Endodermal cell (in vitro differentiated cells): ENCODE data around the gene ATP2A3. TPM values are rescaled to one million over a fixed set of nuclear protein-coding genes. Genes with fewer than 3 reads are reported as not detected.

Experiments
- DNase-seq: peaks from one replicate; pipeline ENCODE4 v3.0.0-alpha.2; 2017
- H3K27ac ChIP-seq: 2 replicates; pipeline ENCODE4 v1.5.1; 2013; ENCODE audit warnings: mild to moderate bottlenecking, low read depth, low read length, moderate library complexity
- H3K27me3 ChIP-seq: 2 replicates; pipeline ENCODE4 v1.6.1; 2013; ENCODE audit warnings: mild to moderate bottlenecking, low read length, moderate library complexity; ENCODE audit not compliant: insufficient read depth, control insufficient read depth, poor library complexity, severe bottlenecking
- H3K36me3 ChIP-seq: 2 replicates; pipeline ENCODE4 v1.7.0; 2013; ENCODE audit warnings: mild to moderate bottlenecking, low read length, moderate library complexity; ENCODE audit not compliant: control insufficient read depth, insufficient read depth
- H3K4me1 ChIP-seq: one replicate; pipeline ENCODE4 v1.7.0; 2013; ENCODE audit warnings: low read length; ENCODE audit not compliant: control insufficient read depth, insufficient read depth
- H3K4me3 ChIP-seq: 2 replicates; pipeline ENCODE4 v1.5.1; 2013; ENCODE audit warnings: mild to moderate bottlenecking, low read length, moderate library complexity
- H3K9ac ChIP-seq: 2 replicates; pipeline ENCODE4 v1.6.1; 2013; ENCODE audit warnings: mild to moderate bottlenecking, low read length, moderate library complexity; ENCODE audit not compliant: poor library complexity, severe bottlenecking; ENCODE audit errors: extremely low read depth
- H3K9me3 ChIP-seq: 2 replicates; pipeline ENCODE4 v1.6.1; 2013; ENCODE audit warnings: mild to moderate bottlenecking, low read length, moderate library complexity; ENCODE audit not compliant: control insufficient read depth
- H3K27ac Mint-ChIP-seq: 2 replicates; pipeline ENCODE4 v1.8.0; 2020; ENCODE audit warnings: mixed read lengths
- H3K27me3 Mint-ChIP-seq: 2 replicates; pipeline ENCODE4 v1.8.0; 2021; ENCODE audit warnings: mild to moderate bottlenecking, mixed read lengths; ENCODE audit not compliant: insufficient read depth
- H3K36me3 Mint-ChIP-seq: 2 replicates; pipeline ENCODE4 v1.8.0; 2020; ENCODE audit warnings: low read depth, mixed read lengths
- H3K4me1 Mint-ChIP-seq: 2 replicates; pipeline ENCODE4 v1.8.0; 2020; ENCODE audit warnings: mixed read lengths
- H3K4me3 Mint-ChIP-seq: 2 replicates; pipeline ENCODE4 v1.8.0; 2020; ENCODE audit warnings: mild to moderate bottlenecking, moderate library complexity, mixed read lengths
- H3K9me3 Mint-ChIP-seq: 2 replicates; pipeline ENCODE4 v1.8.0; 2020; ENCODE audit warnings: mild to moderate bottlenecking, mixed read lengths
- CTCF ChIP-seq: fragments of 200-600 bp; sonication (generic); conservative IDR thresholded peaks from 2 replicates; pipeline ENCODE4 v1.5.0; 2021; ENCODE audit warnings: antibody characterized with exemption, mild to moderate bottlenecking
- WGBS, 2 experiments: methylation state at CpG; one replicate each; pipeline versions ENCODE4 v1.1.5 to v1.1.7; 2013; ENCODE audit warnings: missing lambda C conversion rate in 2 of 2, mixed read lengths in 1 of 2; ENCODE audit not compliant: insufficient coverage in 1 of 2, insufficient read length in 1 of 2; 5-methylcytosine and 5-hydroxymethylcytosine counted together
- total RNA-seq, 2 donors: library from RNA; stranded (reverse); fragmentation: NEBNext Ultra II Directional in 1 of 2; extraction: Animal tissue kit (Norgen Biotek cat#: 25700) in 1 of 2; gene quantifications; 2 replicates in 1 of 2; 3 replicates in 1 of 2; pipeline ENCODE4 v1.2.1, GENCODE V29; 2021

The ATP2A3 gene
- total RNA-seq, 2 donors from 2014 or later = 1.4 to 3.7 TPM

DNA sequence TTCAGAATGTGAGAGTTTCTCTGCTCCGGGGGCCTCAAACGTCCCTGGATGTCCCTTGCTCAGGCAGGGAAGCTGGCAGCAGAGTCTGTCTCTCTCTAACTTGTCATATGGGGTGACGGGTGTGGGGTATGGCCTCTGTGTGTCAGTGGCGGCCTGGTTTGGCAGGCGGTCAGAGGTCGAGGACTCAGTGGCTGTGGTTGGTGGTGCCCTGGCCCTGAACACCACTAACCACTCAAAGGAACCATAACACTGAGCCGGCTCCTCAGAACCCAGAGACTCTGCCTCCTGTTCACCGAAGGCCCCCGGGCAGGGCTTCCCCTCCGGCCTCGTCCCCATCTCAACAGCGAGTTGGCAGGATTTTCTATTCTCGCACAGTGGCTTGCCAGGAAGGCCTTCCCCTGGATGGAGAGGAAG is 48.6 kb downstream of the ATP2A3 start:
- H3K4me3 Mint-ChIP-seq = no peak overlapping the region
- no peaks in the 10 kb centered on the region for H3K36me3 Mint-ChIP-seq
- Histone ChIP-seq H3K36me3 (no peaks in the 10 kb centered on the region), H3K4me1 (no peaks in the 10 kb centered on the region), H3K9me3 (no peaks in the 10 kb centered on the region), H3K9ac (no peak overlapping the region), H3K27me3 (no peaks in the 10 kb centered on the region), H3K27ac (no peak overlapping the region), H3K4me3 (no peak overlapping the region)
- DNase-seq = no peak
- 84 to 91% methylated on average over 7 to 13 of the region's 13 CpGs for WGBS, 2 experiments
- no peaks in the 10 kb centered on the region for H3K27me3 Mint-ChIP-seq
- H3K9me3 Mint-ChIP-seq = no peaks in the 10 kb centered on the region
- no peaks in the 10 kb centered on the region for H3K4me1 Mint-ChIP-seq
- TF ChIP-seq CTCF = no peak
- no peak overlapping the region for H3K27ac Mint-ChIP-seq

DNA sequence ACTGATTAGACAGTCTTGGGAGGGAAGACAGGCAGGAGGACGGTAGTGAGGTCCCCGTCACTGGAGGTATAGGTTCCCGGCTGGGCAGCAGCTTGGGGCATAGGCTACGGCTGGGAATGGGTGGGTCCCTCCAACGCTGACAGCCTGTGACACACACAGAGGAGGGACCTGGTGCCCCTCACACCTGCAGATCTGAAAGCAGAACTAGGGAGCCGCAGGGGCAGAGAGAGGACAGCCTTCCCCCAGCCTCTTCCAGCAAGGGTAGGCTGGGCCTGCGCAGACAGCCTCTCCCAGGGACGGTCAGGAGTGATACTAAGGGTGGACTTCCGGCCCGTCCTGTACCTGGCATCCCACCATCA is 49.9 kb downstream of the ATP2A3 start:
- H3K9me3 ChIP-seq = no peaks in the 10 kb centered on the region
- Mint-ChIP-seq H3K36me3 (no peaks in the 10 kb centered on the region), H3K4me1 (no peaks in the 10 kb centered on the region), H3K27me3 (no peaks in the 10 kb centered on the region), H3K9me3 (no peaks in the 10 kb centered on the region), H3K27ac (no peak overlapping the region), H3K4me3 (no peak overlapping the region)
- TF ChIP-seq CTCF = no peak
- no peak overlapping the region for H3K27ac ChIP-seq
- WGBS, 2 experiments = 83 to 91% methylated on average over 8 to 10 of the region's 10 CpGs
- no peak for DNase-seq
- no peak overlapping the region for H3K9ac ChIP-seq
- H3K4me1 ChIP-seq = no peaks in the 10 kb centered on the region
- no peaks in the 10 kb centered on the region for H3K36me3 ChIP-seq
- H3K4me3 ChIP-seq = no peak overlapping the region
- H3K27me3 ChIP-seq = no peaks in the 10 kb centered on the region

- no peak overlapping the region for H3K27ac Mint-ChIP-seq
- TF ChIP-seq CTCF = peak; percentile 98
- Histone ChIP-seq H3K9ac (no peak overlapping the region), H3K9me3 (no peaks in the 10 kb centered on the region), H3K4me1 (no peaks in the 10 kb centered on the region), H3K4me3 (no peak overlapping the region), H3K36me3 (no peaks in the 10 kb centered on the region), H3K27me3 (no peaks in the 10 kb centered on the region), H3K27ac (no peak overlapping the region)
- WGBS, 2 experiments = 46 to 49% methylated on average over 11 to 17 of the region's 17 CpGs
- H3K4me1 Mint-ChIP-seq = no peaks in the 10 kb centered on the region
- no peaks in the 10 kb centered on the region for H3K9me3 Mint-ChIP-seq
- H3K4me3 Mint-ChIP-seq = no peak overlapping the region
- no peaks in the 10 kb centered on the region for H3K27me3 Mint-ChIP-seq
- DNase-seq = peak; percentile 98
- H3K36me3 Mint-ChIP-seq = no peaks in the 10 kb centered on the region
These were observed 50.5 kb downstream of the ATP2A3 start for GRCh38 chr17:3913531-3914311.
